ENCODE measurements around the gene ZZZ3. TPM values are rescaled to one million over a fixed set of nuclear protein-coding genes. Genes with fewer than 3 reads are reported as not detected.
A peak's percentile ranks its signal among the peaks of the same experiment; 100 is the strongest.

Gene ZZZ3
- total and polyA plus RNA-seq, 2 of the 13 experiments (the other 11 are each of a cell fraction or from before 2014, with no cell fraction given): 18.1 to 50.2 TPM

GRCh38 chr1:77683160-77684148, 996 bp upstream of the ZZZ3 start (continued):
- TF ChIP-seq, protein P1, sequence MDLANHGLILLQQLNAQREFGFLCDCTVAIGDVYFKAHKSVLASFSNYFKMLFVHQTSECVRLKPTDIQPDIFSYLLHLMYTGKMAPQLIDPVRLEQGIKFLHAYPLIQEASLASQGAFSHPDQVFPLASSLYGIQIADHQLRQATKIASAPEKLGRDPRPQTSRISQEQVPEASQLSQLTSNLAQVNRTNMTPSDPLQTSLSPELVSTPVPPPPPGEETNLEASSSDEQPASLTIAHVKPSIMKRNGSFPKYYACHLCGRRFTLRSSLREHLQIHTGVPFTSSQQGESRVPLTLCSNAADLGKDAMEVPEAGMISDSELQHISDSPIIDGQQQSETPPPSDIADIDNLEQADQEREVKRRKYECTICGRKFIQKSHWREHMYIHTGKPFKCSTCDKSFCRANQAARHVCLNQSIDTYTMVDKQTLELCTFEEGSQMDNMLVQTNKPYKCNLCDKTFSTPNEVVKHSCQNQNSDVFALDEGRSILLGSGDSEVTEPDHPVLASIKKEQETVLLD (CRISPR knock-in tag; IDR thresholded peaks at IDR 0.05; ENCODE audit: low read depth): peak; percentile 78
- 0 out of 2 replicates have a peak, but pooled peaks have one; percentile 20 for TF ChIP-seq ZNF644 (CRISPR knock-in tag; IDR thresholded peaks at IDR 0.05; ENCODE audit: low read depth)
- no peak for TF ChIP-seq ZNF484 (CRISPR knock-in tag; IDR thresholded peaks at IDR 0.05; ENCODE audit: borderline replicate concordance, low read depth)
- peak; percentile 70; the same call in 1 of the 2 replicates for TF ChIP-seq YEATS4 (CRISPR knock-in tag; IDR thresholded peaks at IDR 0.05; ENCODE audit: borderline replicate concordance)
- TF ChIP-seq PHF8 (CRISPR knock-in tag; IDR thresholded peaks at IDR 0.05): peak; percentile 66
- TF ChIP-seq ZNF816 (CRISPR knock-in tag; IDR thresholded peaks at IDR 0.05; ENCODE audit: borderline replicate concordance): peak; percentile 81; the same call in 1 of the 2 replicates
- no peak for TF ChIP-seq ZSCAN29 (CRISPR knock-in tag; conservative IDR thresholded peaks at IDR 0.05)
- TF ChIP-seq TEAD3 (CRISPR knock-in tag; optimal IDR thresholded peaks at IDR 0.05; ENCODE audit: borderline replicate concordance): no peak
- no peak for TF ChIP-seq ZNF496 (CRISPR knock-in tag; IDR thresholded peaks at IDR 0.05; ENCODE audit: insufficient replicate concordance)
- TF ChIP-seq PBX3 (CRISPR knock-in tag; IDR thresholded peaks at IDR 0.05; ENCODE audit: borderline replicate concordance): no peak
- peak; percentile 29; the same call in 1 of the 2 replicates for TF ChIP-seq HNF4A (CRISPR knock-in tag; IDR thresholded peaks at IDR 0.05)
- TF ChIP-seq HDAC1 (CRISPR knock-in tag; IDR thresholded peaks at IDR 0.05): peak; percentile 68
- no peak for TF ChIP-seq SMYD3 (CRISPR knock-in tag; IDR thresholded peaks at IDR 0.05)
- TF ChIP-seq, protein P2, sequence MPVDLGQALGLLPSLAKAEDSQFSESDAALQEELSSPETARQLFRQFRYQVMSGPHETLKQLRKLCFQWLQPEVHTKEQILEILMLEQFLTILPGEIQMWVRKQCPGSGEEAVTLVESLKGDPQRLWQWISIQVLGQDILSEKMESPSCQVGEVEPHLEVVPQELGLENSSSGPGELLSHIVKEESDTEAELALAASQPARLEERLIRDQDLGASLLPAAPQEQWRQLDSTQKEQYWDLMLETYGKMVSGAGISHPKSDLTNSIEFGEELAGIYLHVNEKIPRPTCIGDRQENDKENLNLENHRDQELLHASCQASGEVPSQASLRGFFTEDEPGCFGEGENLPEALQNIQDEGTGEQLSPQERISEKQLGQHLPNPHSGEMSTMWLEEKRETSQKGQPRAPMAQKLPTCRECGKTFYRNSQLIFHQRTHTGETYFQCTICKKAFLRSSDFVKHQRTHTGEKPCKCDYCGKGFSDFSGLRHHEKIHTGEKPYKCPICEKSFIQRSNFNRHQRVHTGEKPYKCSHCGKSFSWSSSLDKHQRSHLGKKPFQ (CRISPR knock-in tag; IDR thresholded peaks at IDR 0.05; ENCODE audit: insufficient replicate concordance): peak; percentile 80
- no peak for TF ChIP-seq ZNF850 (CRISPR knock-in tag; conservative IDR thresholded peaks at IDR 0.05)
- TF ChIP-seq ZNF713 (CRISPR knock-in tag; IDR thresholded peaks at IDR 0.05): no peak
- peak; percentile 55 for TF ChIP-seq FOXP4 (CRISPR knock-in tag; IDR thresholded peaks at IDR 0.05)
- no peak for TF ChIP-seq HES4 (CRISPR knock-in tag; IDR thresholded peaks at IDR 0.05; ENCODE audit: borderline replicate concordance)
- no peak for TF ChIP-seq NFE2L1 (CRISPR knock-in tag; IDR thresholded peaks at IDR 0.05; ENCODE audit: borderline replicate concordance)
- no peak for TF ChIP-seq ZNF138 (CRISPR knock-in tag; IDR thresholded peaks at IDR 0.05; ENCODE audit: low read depth)

All from HepG2 (cell line).